Measurements from ENCODE around the gene USPL1.
A peak's percentile ranks its signal among the peaks of the same experiment; 100 is the strongest.
"Not testable (repeated sequence)": the region's sequence is repeated elsewhere in the genome, so short reads cannot be mapped to it uniquely, and the experiment has no call there.

Gene USPL1

GRCh38 chr13:30616927-30617314 lies 799 bp upstream of the USPL1 start:
- DNase-seq: peak; percentile 92

GRCh38 chr13:30618186-30618929 lies 638 bp downstream of the USPL1 start:
- DNase-seq: peak; percentile 11

- no peak for DNase-seq
Measured at GRCh38 chr13:30618930-30619279, 1.2 kb downstream of the USPL1 start.

GRCh38 chr13:30619731-30620130 lies 2.0 kb downstream of the USPL1 start:
- DNase-seq: no peak

- DNase-seq: no peak
Measured at GRCh38 chr13:30620941-30621340, 3.2 kb downstream of the USPL1 start.

- DNase-seq: no peak
Measured at GRCh38 chr13:30622551-30622950, 4.8 kb downstream of the USPL1 start.

- DNase-seq: peak; percentile 29
Measured at GRCh38 chr13:30623392-30623791, 5.7 kb downstream of the USPL1 start.

GRCh38 chr13:30624630-30625029 lies 6.9 kb downstream of the USPL1 start:
- no peak for DNase-seq

- DNase-seq: no peak
Measured at GRCh38 chr13:30629527-30629926, 11.8 kb downstream of the USPL1 start.

- DNase-seq: no peak
Measured at GRCh38 chr13:30633861-30634260, 16.1 kb downstream of the USPL1 start.

GRCh38 chr13:30634838-30635237 lies 17.1 kb downstream of the USPL1 start:
- no peak for DNase-seq

- no peak for DNase-seq
Measured at GRCh38 chr13:30638301-30638700, 20.6 kb downstream of the USPL1 start.

- DNase-seq: peak; percentile 74
Measured at GRCh38 chr13:30639671-30640070, 22.0 kb downstream of the USPL1 start.

GRCh38 chr13:30641173-30641572 lies 23.5 kb downstream of the USPL1 start:
- DNase-seq: not testable (repeated sequence)

- DNase-seq: no peak
Measured at GRCh38 chr13:30645629-30646028, 27.9 kb downstream of the USPL1 start.

GRCh38 chr13:30647420-30647819 lies 29.7 kb downstream of the USPL1 start:
- DNase-seq: no peak

GRCh38 chr13:30647824-30648521 lies 30.3 kb downstream of the USPL1 start:
- no peak for DNase-seq

GRCh38 chr13:30648522-30649012 lies 30.8 kb downstream of the USPL1 start:
- no peak for DNase-seq

GRCh38 chr13:30651648-30652047 lies 33.9 kb downstream of the USPL1 start:
- not testable (repeated sequence) for DNase-seq

GRCh38 chr13:30652746-30653386 lies 35.1 kb downstream of the USPL1 start:
- DNase-seq: no peak

GRCh38 chr13:30654430-30654829 lies 36.7 kb downstream of the USPL1 start:
- no peak for DNase-seq

GRCh38 chr13:30656178-30656577 lies 38.5 kb downstream of the USPL1 start:
- DNase-seq: no peak

GRCh38 chr13:30659980-30660379 lies 42.3 kb downstream of the USPL1 start:
- no peak for DNase-seq

- no peak for DNase-seq
Measured at GRCh38 chr13:30660796-30661195, 43.1 kb downstream of the USPL1 start.

Measured in fibroblast of skin of back (primary cell).